ENCODE data around the gene FBXW11. TPM values are rescaled to one million over a fixed set of nuclear protein-coding genes. Genes with fewer than 3 reads are reported as not detected.
A peak's percentile ranks its signal among the peaks of the same experiment; 100 is the strongest.

Gene FBXW11
- total and polyA plus RNA-seq, 2 donors (not counting 1 experiment from before 2014, with no cell fraction given): 19.7 to 62.4 TPM

DNA sequence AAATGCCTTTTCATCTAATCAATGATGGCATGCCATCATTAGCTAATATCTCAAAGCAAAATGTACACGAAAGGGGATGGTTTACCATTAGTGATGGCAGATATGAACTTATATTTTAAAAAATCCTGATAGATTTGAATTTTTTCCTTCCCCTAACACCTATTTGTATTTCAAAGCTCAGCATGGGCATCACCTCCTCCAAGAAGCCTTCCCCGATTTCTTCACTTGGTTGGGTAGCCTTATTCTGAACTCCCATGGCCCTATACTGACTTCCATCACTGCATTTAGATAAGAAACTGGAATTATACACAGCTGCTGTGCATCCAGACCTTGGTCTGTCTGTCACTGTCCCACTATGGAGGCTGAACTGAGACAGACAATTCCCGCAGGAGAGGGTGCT is 49.6 kb upstream of the FBXW11 start:
- Histone ChIP-seq H3K9ac (ENCODE audit: low read length) (no peak overlapping the region), H2AFZ (ENCODE audit: insufficient read depth, low read depth, low read length, poor library complexity, severe bottlenecking) (no peak overlapping the region), H3K36me3 (replicated peaks in 1 of 2; ENCODE audit: control extremely low read depth in 1 of 2, control insufficient read depth in 1 of 2, extremely low read depth in 1 of 2, insufficient read depth in 2 of 2, low read length in 1 of 2) (peaks cover 3 to 92% of the 10 kb centered on the region in 2 experiments), H3K4me2 (replicated peaks; ENCODE audit: low read depth, low read length, poor library complexity, severe bottlenecking) (no peak overlapping the region), H3K9me3 (ENCODE audit: control extremely low read depth in 1 of 3, control insufficient read depth in 2 of 3, insufficient read depth in 1 of 3, low read length in 2 of 3) (no peaks in the 10 kb centered on the region), H3K4me1 (ENCODE audit: control insufficient read depth in 2 of 2, insufficient read depth in 2 of 2, low read length in 2 of 2) (no peaks in the 10 kb centered on the region), H3K79me2 (ENCODE audit: control insufficient read depth, insufficient read depth, low read length) (peaks cover 16% of the 10 kb centered on the region), H3K27me3 (replicated peaks in 1 of 4; ENCODE audit: control extremely low read depth in 1 of 4, control insufficient read depth in 3 of 4, insufficient read depth in 4 of 4, low read length in 3 of 4) (no peaks in the 10 kb centered on the region), H4K20me1 (ENCODE audit: control insufficient read depth, insufficient read depth, low read length, poor library complexity, severe bottlenecking) (peaks cover 8% of the 10 kb centered on the region), H3K27ac (ENCODE audit: low read length in 2 of 2) (no peak overlapping the region), H3K4me3 (ENCODE audit: control extremely low read depth in 1 of 5, extremely low read depth in 1 of 5, insufficient read depth in 1 of 5, low read depth in 2 of 5, low read length in 4 of 5) (no peak overlapping the region)
- POLR2A ChIA-PET: no interaction called here
- WGBS (ENCODE audit: insufficient coverage): 94% methylated on average over 2 of the region's 3 CpGs
- CTCF ChIA-PET: interaction anchor here (0.6 to 2.0 kb wide), 2 partner anchors 136 to 144 kb away, joined by 5 to 8 read pairs; no protein-coding TSS in a partner anchor
- Mint-ChIP-seq H3K27ac (no peak overlapping the region), H3K4me1 (no peaks in the 10 kb centered on the region), H3K4me3 (no peak overlapping the region), H3K9me3 (ENCODE audit: insufficient read depth) (no peaks in the 10 kb centered on the region), H3K27me3 (no peaks in the 10 kb centered on the region)
- DNase-seq (no peak), ATAC-seq (ENCODE audit: low read depth) (no peak)
- no peak for TF ChIP-seq EZH2 (IDR thresholded peaks at IDR 0.05; ENCODE audit: borderline replicate concordance, insufficient read depth, low read depth, low read length, poor library complexity, severe bottlenecking)
- TF ChIP-seq, protein P1, sequence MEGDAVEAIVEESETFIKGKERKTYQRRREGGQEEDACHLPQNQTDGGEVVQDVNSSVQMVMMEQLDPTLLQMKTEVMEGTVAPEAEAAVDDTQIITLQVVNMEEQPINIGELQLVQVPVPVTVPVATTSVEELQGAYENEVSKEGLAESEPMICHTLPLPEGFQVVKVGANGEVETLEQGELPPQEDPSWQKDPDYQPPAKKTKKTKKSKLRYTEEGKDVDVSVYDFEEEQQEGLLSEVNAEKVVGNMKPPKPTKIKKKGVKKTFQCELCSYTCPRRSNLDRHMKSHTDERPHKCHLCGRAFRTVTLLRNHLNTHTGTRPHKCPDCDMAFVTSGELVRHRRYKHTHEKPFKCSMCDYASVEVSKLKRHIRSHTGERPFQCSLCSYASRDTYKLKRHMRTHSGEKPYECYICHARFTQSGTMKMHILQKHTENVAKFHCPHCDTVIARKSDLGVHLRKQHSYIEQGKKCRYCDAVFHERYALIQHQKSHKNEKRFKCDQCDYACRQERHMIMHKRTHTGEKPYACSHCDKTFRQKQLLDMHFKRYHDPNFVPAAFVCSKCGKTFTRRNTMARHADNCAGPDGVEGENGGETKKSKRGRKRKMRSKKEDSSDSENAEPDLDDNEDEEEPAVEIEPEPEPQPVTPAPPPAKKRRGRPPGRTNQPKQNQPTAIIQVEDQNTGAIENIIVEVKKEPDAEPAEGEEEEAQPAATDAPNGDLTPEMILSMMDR (IDR thresholded peaks at IDR 0.05): no peak
- intact Hi-C loops (cut with micrococcal nuclease): no loop called here

DNA sequence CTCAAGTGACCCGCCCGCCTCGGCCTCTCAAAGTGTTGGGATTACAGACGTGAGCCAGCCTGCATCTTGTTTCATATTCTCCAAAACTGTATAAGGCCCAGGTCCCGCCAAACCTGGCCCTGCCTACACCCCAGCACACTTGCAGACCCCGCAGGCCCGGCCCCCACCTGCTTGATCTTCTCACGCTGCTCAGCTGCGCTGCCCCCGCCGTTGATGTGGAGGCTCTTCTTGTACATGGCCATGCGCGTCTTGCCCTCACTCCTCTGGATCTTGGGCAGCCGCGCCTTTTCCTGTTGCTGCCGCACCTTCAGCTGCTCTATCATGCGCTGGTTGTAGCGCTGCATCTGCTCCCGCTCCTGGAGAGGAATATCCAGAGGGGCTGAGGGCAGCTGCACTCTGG is 49.0 kb upstream of the FBXW11 start:
- H3K4me3 Mint-ChIP-seq: no peak overlapping the region

More for the DNA sequence above, 49.0 kb upstream of the FBXW11 start:
- H2AFZ ChIP-seq (ENCODE audit: insufficient read depth, low read depth, low read length, poor library complexity, severe bottlenecking): no peak overlapping the region
- intact Hi-C loops (cut with micrococcal nuclease): no loop called here
- peaks cover 8% of the 10 kb centered on the region for H4K20me1 ChIP-seq (ENCODE audit: control insufficient read depth, insufficient read depth, low read length, poor library complexity, severe bottlenecking)
- H3K4me1 ChIP-seq (ENCODE audit: control insufficient read depth in 2 of 2, insufficient read depth in 2 of 2, low read length in 2 of 2): no peaks in the 10 kb centered on the region
- ATAC-seq (ENCODE audit: low read depth) (no peak), DNase-seq (no peak)
- TF ChIP-seq EZH2 (IDR thresholded peaks at IDR 0.05; ENCODE audit: borderline replicate concordance, insufficient read depth, low read depth, low read length, poor library complexity, severe bottlenecking): no peak
- TF ChIP-seq, protein P1 (IDR thresholded peaks at IDR 0.05): no peak
- Mint-ChIP-seq H3K27ac (peak overlapping the region; percentile 41), H3K27me3 (no peaks in the 10 kb centered on the region), H3K9me3 (ENCODE audit: insufficient read depth) (no peaks in the 10 kb centered on the region), H3K4me1 (no peaks in the 10 kb centered on the region)
- ChIA-PET CTCF (interaction anchor here (2.0 kb wide), 1 partner anchor 143 kb away, joined by 8 read pairs; no protein-coding TSS in a partner anchor), POLR2A (no interaction called here)
- H3K27ac ChIP-seq (ENCODE audit: low read length in 2 of 2): no peak overlapping the region
- no peak overlapping the region for H3K4me3 ChIP-seq (ENCODE audit: control extremely low read depth in 1 of 5, extremely low read depth in 1 of 5, insufficient read depth in 1 of 5, low read depth in 2 of 5, low read length in 4 of 5)
- no peak overlapping the region for H3K4me2 ChIP-seq (replicated peaks; ENCODE audit: low read depth, low read length, poor library complexity, severe bottlenecking)
- H3K36me3 ChIP-seq (replicated peaks in 1 of 2; ENCODE audit: control extremely low read depth in 1 of 2, control insufficient read depth in 1 of 2, extremely low read depth in 1 of 2, insufficient read depth in 2 of 2, low read length in 1 of 2): peaks cover 1 to 92% of the 10 kb centered on the region in 2 experiments
- peaks cover 17% of the 10 kb centered on the region for H3K79me2 ChIP-seq (ENCODE audit: control insufficient read depth, insufficient read depth, low read length)
- H3K9me3 ChIP-seq (ENCODE audit: control extremely low read depth in 1 of 3, control insufficient read depth in 2 of 3, insufficient read depth in 1 of 3, low read length in 2 of 3): no peaks in the 10 kb centered on the region
- H3K27me3 ChIP-seq (replicated peaks in 1 of 4; ENCODE audit: control extremely low read depth in 1 of 4, control insufficient read depth in 3 of 4, insufficient read depth in 4 of 4, low read length in 3 of 4): no peaks in the 10 kb centered on the region
- H3K9ac ChIP-seq (ENCODE audit: low read length): no peak overlapping the region
- 97% methylated on average over 19 of the region's 19 CpGs for WGBS (ENCODE audit: insufficient coverage)
